NCI-H1930 (cell line): ENCODE results near the gene GCN1.
"Not testable (repeated sequence)": the region's sequence is repeated elsewhere in the genome, so short reads cannot be mapped to it uniquely, and the experiment has no call there.

Experiments used
- DNase-seq, 2 experiments: peaks; one replicate each; lab custom pipeline; 2025; lab: John Stamatoyannopoulos, UW

GCN1 gene

GRCh38 chr12:120214626-120215356 is 20.3 kb upstream of the GCN1 start:
- no peak for DNase-seq

- DNase-seq: no peak
Measured at GRCh38 chr12:120213758-120214157, 19.2 kb upstream of the GCN1 start.

GRCh38 chr12:120213182-120213581 is 18.7 kb upstream of the GCN1 start:
- not testable (repeated sequence) for DNase-seq

GRCh38 chr12:120212301-120212700 is 17.8 kb upstream of the GCN1 start:
- no peak for DNase-seq

- no peak for DNase-seq
Measured at GRCh38 chr12:120211904-120212283, 17.4 kb upstream of the GCN1 start.

GRCh38 chr12:120211243-120211903 is 16.9 kb upstream of the GCN1 start:
- no peak for DNase-seq

GRCh38 chr12:120209851-120210250 is 15.3 kb upstream of the GCN1 start:
- no peak for DNase-seq

GRCh38 chr12:120207227-120207626 is 12.7 kb upstream of the GCN1 start:
- DNase-seq: no peak

- not testable (repeated sequence) for DNase-seq
Measured at GRCh38 chr12:120206781-120207180, 12.3 kb upstream of the GCN1 start.

GRCh38 chr12:120206228-120206627 is 11.7 kb upstream of the GCN1 start:
- no peak for DNase-seq

GRCh38 chr12:120204171-120204570 is 9.7 kb upstream of the GCN1 start:
- DNase-seq: no peak

- DNase-seq: no peak
Measured at GRCh38 chr12:120200364-120200800, 5.9 kb upstream of the GCN1 start.

GRCh38 chr12:120199595-120200306 is 5.2 kb upstream of the GCN1 start:
- DNase-seq: no peak

- no peak for DNase-seq
Measured at GRCh38 chr12:120199025-120199424, 4.5 kb upstream of the GCN1 start.

GRCh38 chr12:120197542-120197887 is 3.0 kb upstream of the GCN1 start:
- DNase-seq: no peak

GRCh38 chr12:120196817-120197541 is 2.5 kb upstream of the GCN1 start:
- DNase-seq: not testable (repeated sequence)

- no peak for DNase-seq
Measured at GRCh38 chr12:120196363-120196762, 1.8 kb upstream of the GCN1 start.

GRCh38 chr12:120194226-120194533 is 335 bp downstream of the GCN1 start:
- DNase-seq: no peak

- DNase-seq: not testable (repeated sequence)
Measured at GRCh38 chr12:120193286-120193685, 1.2 kb downstream of the GCN1 start.

GRCh38 chr12:120190985-120191480 is 3.5 kb downstream of the GCN1 start:
- DNase-seq: no peak

GRCh38 chr12:120190386-120190785 is 4.1 kb downstream of the GCN1 start:
- DNase-seq: no peak

GRCh38 chr12:120186654-120187053 is 7.9 kb downstream of the GCN1 start:
- no peak for DNase-seq
